SK-N-MC (cell line): Measurements from ENCODE around the gene RPS6KA5.

Source experiments
- EZH2 ChIP-seq: fragments of 200-600 bp; sonication (generic); IDR thresholded peaks from one replicate; pipeline ENCODE4 v1.6.1; 2017; ENCODE audit warnings: antibody characterized with exemption
- POLR2AphosphoS5 ChIP-seq: IDR thresholded peaks from 2 replicates; pipeline ENCODE4 v1.6.1; 2012; ENCODE audit warnings: mild to moderate bottlenecking, low read depth, low read length, borderline replicate concordance

- TF ChIP-seq EZH2 (no peak), POLR2AphosphoS5 (no peak)
These were observed 210.0 kb downstream of the RPS6KA5 start for GRCh38 chr14:90850487-90850886.
